Measurements from ENCODE around the gene ATP13A5. TPM values are rescaled to one million over a fixed set of nuclear protein-coding genes. Genes with fewer than 3 reads are reported as not detected.

ATP13A5 gene
- total and polyA plus RNA-seq, 8 donors: 0.55 to 2.0 TPM; not detected in 6

- intact Hi-C loops (cut with DNase I; ENCODE audit: low total_unique reads): no loop called here
- Histone ChIP-seq H3K9me3 (no peaks in the 10 kb centered on the region), H3K4me1 (no peaks in the 10 kb centered on the region), H3K27ac (no peak overlapping the region), H3K36me3 (no peaks in the 10 kb centered on the region), H3K4me3 (no peak overlapping the region), H3K27me3 (no peaks in the 10 kb centered on the region)
- no peak for DNase-seq
- TF ChIP-seq EP300 (IDR thresholded peaks at IDR 0.05) (no peak), POLR2A (IDR thresholded peaks at IDR 0.05) (no peak), POLR2AphosphoS5 (IDR thresholded peaks at IDR 0.05) (no peak), CTCF (IDR thresholded peaks at IDR 0.05) (no peak)
- 65 to 79% (median 66%) methylated on average over 3 of the region's 3 CpGs for WGBS, 5 donors
Measured at GRCh38 chr3:193271101-193271840, 107.3 kb downstream of the ATP13A5 start.

- TF ChIP-seq POLR2AphosphoS5 (IDR thresholded peaks at IDR 0.05): no peak
- TF ChIP-seq POLR2A (IDR thresholded peaks at IDR 0.05): no peak
- TF ChIP-seq CTCF (IDR thresholded peaks at IDR 0.05): no peak
- TF ChIP-seq EP300 (IDR thresholded peaks at IDR 0.05): no peak
- Histone ChIP-seq H3K27ac (no peak overlapping the region), H3K36me3 (no peaks in the 10 kb centered on the region), H3K27me3 (no peaks in the 10 kb centered on the region), H3K4me1 (no peaks in the 10 kb centered on the region), H3K4me3 (no peak overlapping the region), H3K9me3 (no peaks in the 10 kb centered on the region)
- 58 to 70% (median 66%) methylated on average over 3 of the region's 3 CpGs for WGBS, 5 donors
- no peak for DNase-seq
- intact Hi-C loops (cut with DNase I; ENCODE audit: low total_unique reads): no loop called here
Measured at GRCh38 chr3:193270451-193270850, 108.1 kb downstream of the ATP13A5 start.

- TF ChIP-seq CTCF (IDR thresholded peaks at IDR 0.05): no peak
- no peaks in the 10 kb centered on the region for H3K4me1 ChIP-seq
- intact Hi-C loops (cut with DNase I; ENCODE audit: low total_unique reads): no loop called here
Measured at GRCh38 chr3:193269343-193270028, 109.1 kb downstream of the ATP13A5 start.

GRCh38 chr3:193262707-193263106 lies 115.8 kb downstream of the ATP13A5 start:
- Histone ChIP-seq H3K9me3 (no peaks in the 10 kb centered on the region), H3K36me3 (no peaks in the 10 kb centered on the region), H3K27ac (no peak overlapping the region), H3K4me1 (no peaks in the 10 kb centered on the region), H3K4me3 (no peak overlapping the region), H3K27me3 (no peaks in the 10 kb centered on the region)
- no peak for DNase-seq
- TF ChIP-seq POLR2A (IDR thresholded peaks at IDR 0.05) (no peak), EP300 (IDR thresholded peaks at IDR 0.05) (no peak), POLR2AphosphoS5 (IDR thresholded peaks at IDR 0.05) (no peak), CTCF (IDR thresholded peaks at IDR 0.05) (no peak)
- 81 to 91% (median 90%) methylated on average over 5 of the region's 5 CpGs for WGBS, 5 donors
- intact Hi-C loops (cut with DNase I; ENCODE audit: low total_unique reads): no loop called here

More at GRCh38 chr3:193269343-193270028, 109.1 kb downstream of the ATP13A5 start:
- Histone ChIP-seq H3K9me3 (no peaks in the 10 kb centered on the region), H3K27ac (no peak overlapping the region), H3K27me3 (no peaks in the 10 kb centered on the region), H3K4me3 (no peak overlapping the region), H3K36me3 (no peaks in the 10 kb centered on the region)
- no peak for DNase-seq
- 49 to 69% (median 54%) methylated on average over 3 of the region's 3 CpGs for WGBS, 5 donors
